HL-60 (cell line): ENCODE measurements around the gene AFF2.

Source experiments
- DNase-seq, 2 experiments: peaks; one replicate each; pipeline ENCODE4 v3.0.0-alpha.2; 2010 to 2020; ENCODE audit warnings: low read depth in 1 of 2, low spot score in 1 of 2
- H3K27ac ChIP-seq: fragments of 250-450 bp; sonication (Bioruptor Pico); replicated peaks from 2 replicates; pipeline ENCODE4 v1.5.1; 2020; ENCODE audit warnings: mild to moderate bottlenecking, moderate library complexity
- H3K27me3 ChIP-seq: fragments of 250-450 bp; sonication (Bioruptor Pico); 2 replicates; pipeline ENCODE4 v1.5.1; 2021; ENCODE audit warnings: mild to moderate bottlenecking, moderate library complexity; ENCODE audit not compliant: insufficient read depth, poor library complexity, severe bottlenecking
- H3K4me3 ChIP-seq: replicated peaks from 2 replicates; pipeline ENCODE4 v1.5.1; 2011; ENCODE audit warnings: mild to moderate bottlenecking, control low read depth, low read length; ENCODE audit not compliant: insufficient read depth
- CTCF ChIP-seq: IDR thresholded peaks from one replicate; pipeline ENCODE4 v1.5.1; 2011; ENCODE audit warnings: low read length, control low read depth, inconsistent platforms; ENCODE audit not compliant: insufficient read depth
- GABPA ChIP-seq: IDR thresholded peaks from 2 replicates; pipeline ENCODE4 v1.6.1; 2012; ENCODE audit warnings: low read depth
- POLR2AphosphoS5 ChIP-seq: IDR thresholded peaks from 2 replicates; pipeline ENCODE4 v1.6.1; 2012; ENCODE audit warnings: low read depth
- SPI1 ChIP-seq: IDR thresholded peaks from 2 replicates; pipeline ENCODE4 v1.6.1; 2012; ENCODE audit warnings: low read depth, mild to moderate bottlenecking, borderline replicate concordance
- TF ChIP-seq, protein P1 (sequence below): IDR thresholded peaks from 2 replicates; pipeline ENCODE4 v1.6.1; 2012; ENCODE audit warnings: low read depth; ENCODE audit not compliant: insufficient replicate concordance

The AFF2 gene

DNA sequence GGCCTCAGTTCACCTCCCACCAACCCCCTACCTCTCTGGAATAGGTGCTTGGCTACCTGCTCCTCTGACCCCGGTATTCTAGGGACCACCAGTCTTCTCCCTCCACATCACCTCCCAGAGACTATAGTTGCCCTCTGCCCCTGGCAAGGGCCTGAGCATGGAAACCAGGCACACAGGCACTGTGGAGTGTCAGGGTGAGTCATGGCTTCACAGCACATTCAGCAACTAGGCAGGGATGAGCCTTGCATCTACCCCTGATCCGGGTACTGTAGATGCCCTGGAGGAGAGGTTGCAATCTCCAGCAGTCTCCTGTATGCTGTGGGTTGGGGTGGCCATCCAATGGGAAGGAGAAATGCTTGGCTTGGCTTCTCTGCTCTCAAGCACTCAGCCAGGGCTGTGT, 532.0 kb downstream of the AFF2 start:
- DNase-seq: no peak
- TF ChIP-seq CTCF: no peak
- no peak for TF ChIP-seq POLR2AphosphoS5
- no peak for TF ChIP-seq GABPA
- TF ChIP-seq, protein P1, sequence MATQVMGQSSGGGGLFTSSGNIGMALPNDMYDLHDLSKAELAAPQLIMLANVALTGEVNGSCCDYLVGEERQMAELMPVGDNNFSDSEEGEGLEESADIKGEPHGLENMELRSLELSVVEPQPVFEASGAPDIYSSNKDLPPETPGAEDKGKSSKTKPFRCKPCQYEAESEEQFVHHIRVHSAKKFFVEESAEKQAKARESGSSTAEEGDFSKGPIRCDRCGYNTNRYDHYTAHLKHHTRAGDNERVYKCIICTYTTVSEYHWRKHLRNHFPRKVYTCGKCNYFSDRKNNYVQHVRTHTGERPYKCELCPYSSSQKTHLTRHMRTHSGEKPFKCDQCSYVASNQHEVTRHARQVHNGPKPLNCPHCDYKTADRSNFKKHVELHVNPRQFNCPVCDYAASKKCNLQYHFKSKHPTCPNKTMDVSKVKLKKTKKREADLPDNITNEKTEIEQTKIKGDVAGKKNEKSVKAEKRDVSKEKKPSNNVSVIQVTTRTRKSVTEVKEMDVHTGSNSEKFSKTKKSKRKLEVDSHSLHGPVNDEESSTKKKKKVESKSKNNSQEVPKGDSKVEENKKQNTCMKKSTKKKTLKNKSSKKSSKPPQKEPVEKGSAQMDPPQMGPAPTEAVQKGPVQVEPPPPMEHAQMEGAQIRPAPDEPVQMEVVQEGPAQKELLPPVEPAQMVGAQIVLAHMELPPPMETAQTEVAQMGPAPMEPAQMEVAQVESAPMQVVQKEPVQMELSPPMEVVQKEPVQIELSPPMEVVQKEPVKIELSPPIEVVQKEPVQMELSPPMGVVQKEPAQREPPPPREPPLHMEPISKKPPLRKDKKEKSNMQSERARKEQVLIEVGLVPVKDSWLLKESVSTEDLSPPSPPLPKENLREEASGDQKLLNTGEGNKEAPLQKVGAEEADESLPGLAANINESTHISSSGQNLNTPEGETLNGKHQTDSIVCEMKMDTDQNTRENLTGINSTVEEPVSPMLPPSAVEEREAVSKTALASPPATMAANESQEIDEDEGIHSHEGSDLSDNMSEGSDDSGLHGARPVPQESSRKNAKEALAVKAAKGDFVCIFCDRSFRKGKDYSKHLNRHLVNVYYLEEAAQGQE: no peak
- no peak for TF ChIP-seq SPI1
- H3K27me3 ChIP-seq: no peaks in the 10 kb centered on the region
- no peak overlapping the region for H3K27ac ChIP-seq
- H3K4me3 ChIP-seq: no peak overlapping the region

GRCh38 chrX:149036086-149036485, 535.7 kb downstream of the AFF2 start:
- no peak for DNase-seq
- Histone ChIP-seq H3K27me3 (no peaks in the 10 kb centered on the region), H3K27ac (no peak overlapping the region), H3K4me3 (no peak overlapping the region)
- TF ChIP-seq GABPA (no peak), SPI1 (no peak), CTCF (no peak), POLR2AphosphoS5 (no peak)
- TF ChIP-seq, protein P1: no peak

DNA sequence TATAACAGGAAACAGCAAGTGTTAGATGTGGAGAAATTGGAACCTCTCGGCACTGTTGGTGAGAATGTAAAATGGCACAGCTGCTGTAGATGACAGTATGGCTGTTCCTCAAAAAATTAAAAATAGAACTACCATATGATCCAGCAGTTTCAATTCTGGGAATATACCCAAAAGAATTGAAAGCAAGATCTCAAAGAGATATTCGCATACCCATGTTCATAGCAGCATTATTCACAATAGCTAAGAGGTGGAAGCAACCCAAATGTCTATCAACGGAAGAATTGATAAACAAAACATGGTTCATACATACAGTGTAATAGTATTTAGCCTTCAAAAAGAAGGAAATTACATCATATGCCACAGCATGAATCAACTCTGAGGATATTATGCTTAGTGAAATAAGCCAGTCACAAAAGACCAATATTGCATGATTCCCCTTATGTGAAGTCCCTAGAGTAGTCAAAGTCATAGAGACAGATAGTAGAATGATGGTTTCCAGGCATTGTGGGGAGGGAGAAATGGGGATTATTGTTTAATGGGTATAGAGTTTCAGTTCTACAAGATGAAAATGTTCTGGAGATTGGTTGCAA, 537.0 kb downstream of the AFF2 start:
- H3K27ac ChIP-seq: no peak overlapping the region
- no peaks in the 10 kb centered on the region for H3K27me3 ChIP-seq
- TF ChIP-seq POLR2AphosphoS5 (no peak), GABPA (no peak), SPI1 (no peak), CTCF (no peak)
- TF ChIP-seq, protein P1: no peak
- DNase-seq: no peak
- no peak overlapping the region for H3K4me3 ChIP-seq
